ENCODE data around the gene ALK.

Gene ALK

DNA sequence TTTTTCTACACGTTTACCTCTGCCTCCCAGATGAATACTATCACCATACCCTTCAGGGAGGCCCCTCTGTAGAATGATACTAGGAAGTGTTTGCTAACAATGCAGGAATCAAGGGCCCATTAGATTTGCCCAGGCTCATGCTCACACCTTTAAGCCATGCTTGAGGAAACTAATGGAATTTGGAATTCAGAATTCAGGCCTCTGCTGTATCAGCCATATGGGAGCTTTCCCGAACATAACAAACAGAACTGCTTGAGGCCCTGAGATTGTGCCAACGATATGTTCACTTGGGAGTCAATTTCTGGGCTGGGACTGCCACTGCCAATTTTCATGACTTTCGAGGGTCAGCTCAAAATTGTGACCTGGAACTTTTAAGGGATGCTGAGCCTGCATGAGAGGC, 523.7 kb downstream of the ALK start:
- peaks cover 4% of the 10 kb centered on the region for H3K27me3 ChIP-seq (replicated peaks; ENCODE audit: control insufficient read depth, insufficient read depth, low read length)
- no peaks in the 10 kb centered on the region for H3K4me1 ChIP-seq (ENCODE audit: control insufficient read depth, insufficient read depth, low read length)
- no peak overlapping the region for H3K9ac ChIP-seq (ENCODE audit: low read length)
- H3K9me3 ChIP-seq (ENCODE audit: control insufficient read depth, low read length), result no peaks in the 10 kb centered on the region
- H3K36me3 ChIP-seq (ENCODE audit: control insufficient read depth, insufficient read depth, low read length, severe bottlenecking), result no peaks in the 10 kb centered on the region
- no peak for DNase-seq (ENCODE audit: low read depth)
- H3K4me3 ChIP-seq (ENCODE audit: low read length), result no peak overlapping the region

DNA sequence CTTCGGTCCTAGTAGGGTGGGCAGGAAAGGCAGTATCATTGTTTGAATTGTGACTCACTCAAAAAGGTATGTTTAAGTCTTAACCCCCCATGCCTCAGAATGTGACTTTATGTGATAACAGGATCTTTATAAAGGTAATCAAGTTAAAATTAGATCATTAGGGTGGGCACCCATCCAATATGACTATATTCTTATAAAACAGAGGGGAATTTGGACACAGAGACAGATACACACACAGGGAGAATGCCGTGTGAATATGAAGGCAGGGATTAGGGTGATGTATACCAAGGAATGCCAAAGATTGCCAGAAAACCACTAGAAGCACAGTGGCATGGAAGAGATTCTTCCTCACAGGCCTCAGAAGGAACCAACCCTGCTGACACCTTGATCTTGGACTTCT, 524.3 kb downstream of the ALK start:
- H3K4me1 ChIP-seq (ENCODE audit: control insufficient read depth, insufficient read depth, low read length), result no peaks in the 10 kb centered on the region
- H3K27me3 ChIP-seq (replicated peaks; ENCODE audit: control insufficient read depth, insufficient read depth, low read length), result peaks cover 4% of the 10 kb centered on the region
- H3K9ac ChIP-seq (ENCODE audit: low read length), result no peak overlapping the region
- no peaks in the 10 kb centered on the region for H3K9me3 ChIP-seq (ENCODE audit: control insufficient read depth, low read length)
- no peak overlapping the region for H3K4me3 ChIP-seq (ENCODE audit: low read length)
- H3K36me3 ChIP-seq (ENCODE audit: control insufficient read depth, insufficient read depth, low read length, severe bottlenecking), result no peaks in the 10 kb centered on the region
- no peak for DNase-seq (ENCODE audit: low read depth)

DNA sequence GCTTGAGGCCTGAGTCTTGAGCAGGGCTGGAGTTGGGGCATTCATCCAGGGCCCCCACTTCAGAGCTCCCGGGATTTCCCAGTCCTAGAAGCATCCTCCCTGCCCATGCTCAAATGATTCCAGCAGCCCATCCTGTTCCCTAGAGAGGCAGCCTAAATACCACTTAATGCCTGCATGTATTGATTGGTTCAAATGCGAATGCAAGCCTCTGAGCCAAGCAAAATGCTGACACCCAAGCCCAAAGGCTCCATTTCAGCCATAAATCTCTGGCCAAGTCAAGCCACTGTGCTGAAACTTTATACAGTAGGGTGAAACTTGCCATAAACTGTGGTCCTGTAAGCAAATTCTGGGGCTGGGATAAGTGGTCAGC, 526.4 kb downstream of the ALK start:
- H3K9me3 ChIP-seq (ENCODE audit: control insufficient read depth, low read length), result no peaks in the 10 kb centered on the region
- peaks cover 4% of the 10 kb centered on the region for H3K27me3 ChIP-seq (replicated peaks; ENCODE audit: control insufficient read depth, insufficient read depth, low read length)
- no peak for DNase-seq (ENCODE audit: low read depth)
- no peaks in the 10 kb centered on the region for H3K36me3 ChIP-seq (ENCODE audit: control insufficient read depth, insufficient read depth, low read length, severe bottlenecking)
- H3K9ac ChIP-seq (ENCODE audit: low read length), result no peak overlapping the region
- H3K4me1 ChIP-seq (ENCODE audit: control insufficient read depth, insufficient read depth, low read length), result no peaks in the 10 kb centered on the region
- H3K4me3 ChIP-seq (ENCODE audit: low read length), result no peak overlapping the region

DNA sequence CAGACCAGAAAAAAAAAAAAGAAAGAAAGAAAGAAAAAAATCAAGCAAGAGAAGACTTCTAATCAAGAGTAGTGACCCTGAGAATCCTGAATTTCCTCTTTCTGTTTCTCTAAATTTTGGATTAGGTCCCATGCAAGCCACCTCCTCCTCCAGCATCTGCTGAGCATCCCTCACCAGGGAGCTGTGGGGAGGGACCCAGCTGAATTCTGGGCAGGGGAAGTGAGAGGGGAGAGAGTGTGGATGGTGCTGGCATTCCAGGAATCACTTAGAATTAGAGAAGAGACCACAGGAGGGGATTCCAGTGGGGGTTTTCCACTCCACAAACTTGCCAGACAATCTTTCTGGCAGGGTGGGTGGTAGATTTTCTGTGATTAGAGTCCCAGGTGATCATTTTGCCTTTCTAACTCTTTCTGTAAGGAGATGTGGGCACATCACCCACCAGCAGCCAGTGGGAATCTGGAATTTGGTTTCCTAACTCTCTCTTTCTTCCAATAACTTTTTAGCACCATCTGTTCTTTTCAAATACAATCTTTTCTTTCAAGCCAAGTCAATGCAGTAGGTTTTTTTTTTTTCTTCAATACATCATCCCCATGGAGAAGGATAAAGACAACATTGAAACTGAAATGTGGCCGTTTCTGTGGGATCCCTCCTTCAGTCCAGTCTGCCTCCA, 526.9 kb downstream of the ALK start:
- DNase-seq (ENCODE audit: low read depth), result no peak
- no peak overlapping the region for H3K9ac ChIP-seq (ENCODE audit: low read length)
- no peaks in the 10 kb centered on the region for H3K4me1 ChIP-seq (ENCODE audit: control insufficient read depth, insufficient read depth, low read length)
- no peaks in the 10 kb centered on the region for H3K9me3 ChIP-seq (ENCODE audit: control insufficient read depth, low read length)
- peaks cover 4% of the 10 kb centered on the region for H3K27me3 ChIP-seq (replicated peaks; ENCODE audit: control insufficient read depth, insufficient read depth, low read length)
- H3K4me3 ChIP-seq (ENCODE audit: low read length), result no peak overlapping the region
- H3K36me3 ChIP-seq (ENCODE audit: control insufficient read depth, insufficient read depth, low read length, severe bottlenecking), result no peaks in the 10 kb centered on the region

DNA sequence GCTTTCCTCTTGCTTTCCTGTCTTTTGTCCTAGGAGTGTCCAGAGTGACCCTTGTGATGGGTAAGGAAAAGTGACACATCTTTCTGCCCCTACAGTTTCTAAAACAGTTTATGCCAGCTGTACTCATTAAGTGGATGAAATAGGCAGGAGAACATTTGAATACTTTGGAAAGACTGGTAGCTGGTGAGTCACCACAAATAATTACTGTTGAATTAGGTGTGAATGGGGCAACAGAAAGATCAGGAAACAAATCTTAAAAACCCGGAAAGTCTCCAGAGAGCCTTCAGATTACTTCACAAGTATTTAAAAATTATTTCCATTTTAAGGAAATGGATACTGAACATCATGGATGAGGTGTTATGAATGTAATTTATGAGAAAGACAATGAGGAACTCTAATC, 527.7 kb downstream of the ALK start:
- Histone ChIP-seq H3K4me1 (ENCODE audit: control insufficient read depth, insufficient read depth, low read length) (no peaks in the 10 kb centered on the region), H3K27me3 (replicated peaks; ENCODE audit: control insufficient read depth, insufficient read depth, low read length) (peaks cover 4% of the 10 kb centered on the region), H3K4me3 (ENCODE audit: low read length) (no peak overlapping the region), H3K9ac (ENCODE audit: low read length) (no peak overlapping the region), H3K36me3 (ENCODE audit: control insufficient read depth, insufficient read depth, low read length, severe bottlenecking) (no peaks in the 10 kb centered on the region), H3K9me3 (ENCODE audit: control insufficient read depth, low read length) (no peaks in the 10 kb centered on the region)
- DNase-seq (ENCODE audit: low read depth), result no peak

DNA sequence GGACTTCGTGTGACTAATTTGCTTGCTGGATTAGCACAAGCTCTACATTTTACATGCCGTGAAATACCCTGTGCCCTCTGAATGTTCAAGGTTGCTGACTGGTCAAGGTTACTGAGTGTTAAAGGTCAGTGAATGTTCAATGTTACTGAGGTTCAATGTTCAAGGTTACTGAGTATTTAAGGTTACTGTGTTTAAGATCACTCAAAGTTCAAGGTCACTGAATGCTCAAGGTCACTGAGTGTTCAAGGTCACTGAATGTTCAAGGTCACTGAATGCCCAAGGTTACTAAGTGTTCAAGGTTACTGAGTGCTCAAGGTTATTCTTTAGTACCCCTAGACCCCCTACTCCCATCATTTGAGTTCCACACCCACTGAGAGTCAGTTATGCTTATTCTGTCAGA, 528.6 kb downstream of the ALK start:
- no peaks in the 10 kb centered on the region for H3K36me3 ChIP-seq (ENCODE audit: control insufficient read depth, insufficient read depth, low read length, severe bottlenecking)
- H3K9me3 ChIP-seq (ENCODE audit: control insufficient read depth, low read length), result no peaks in the 10 kb centered on the region

DNA sequence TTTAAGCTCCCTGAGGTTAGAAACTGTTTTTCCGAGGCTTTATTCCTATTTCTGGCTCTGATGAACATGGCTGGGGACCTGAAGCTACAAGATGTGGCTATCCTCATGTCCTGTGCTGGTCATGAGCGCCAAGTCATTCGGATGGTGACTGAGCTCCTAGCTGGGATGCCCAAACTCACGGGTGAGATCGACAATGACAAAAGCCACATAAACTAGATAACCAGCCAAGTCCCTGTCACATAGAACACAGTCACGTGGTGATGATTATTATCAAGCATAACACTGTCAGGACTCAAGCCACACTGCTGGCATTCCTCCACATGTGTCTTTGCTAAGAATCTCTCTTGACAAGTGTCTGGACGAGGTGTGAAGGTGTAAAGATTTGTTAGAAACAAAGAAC, 531.2 kb downstream of the ALK start:
- Histone ChIP-seq H3K9me3 (ENCODE audit: control insufficient read depth, low read length) (no peaks in the 10 kb centered on the region), H3K4me3 (ENCODE audit: low read length) (no peak overlapping the region), H3K4me1 (ENCODE audit: control insufficient read depth, insufficient read depth, low read length) (no peaks in the 10 kb centered on the region), H3K9ac (ENCODE audit: low read length) (no peak overlapping the region), H3K36me3 (ENCODE audit: control insufficient read depth, insufficient read depth, low read length, severe bottlenecking) (no peaks in the 10 kb centered on the region), H3K27me3 (replicated peaks; ENCODE audit: control insufficient read depth, insufficient read depth, low read length) (peaks cover 4% of the 10 kb centered on the region)
- DNase-seq (ENCODE audit: low read depth), result no peak

More for the DNA sequence above, 528.6 kb downstream of the ALK start:
- Histone ChIP-seq H3K4me3 (ENCODE audit: low read length) (no peak overlapping the region), H3K27me3 (replicated peaks; ENCODE audit: control insufficient read depth, insufficient read depth, low read length) (peaks cover 4% of the 10 kb centered on the region), H3K9ac (ENCODE audit: low read length) (no peak overlapping the region), H3K4me1 (ENCODE audit: control insufficient read depth, insufficient read depth, low read length) (no peaks in the 10 kb centered on the region)
- no peak for DNase-seq (ENCODE audit: low read depth)

DNA sequence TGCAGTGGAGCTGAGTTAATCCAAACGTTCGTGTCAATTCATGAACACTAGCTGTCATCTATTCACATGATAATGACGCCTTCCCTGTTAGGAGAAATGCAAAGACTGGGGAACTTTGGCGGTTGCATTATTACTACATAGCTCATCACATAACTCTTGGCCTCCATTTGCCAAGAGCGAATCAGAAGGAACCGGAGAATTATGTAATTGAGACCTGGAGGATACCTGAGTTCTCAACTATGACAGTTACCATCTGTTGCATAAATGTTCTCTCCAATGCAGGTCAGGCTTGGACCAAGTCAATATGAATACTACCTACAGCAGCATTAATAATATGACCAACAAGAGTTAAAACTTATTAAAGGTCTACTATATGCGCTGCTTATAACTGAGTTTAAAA, 531.7 kb downstream of the ALK start:
- Histone ChIP-seq H3K36me3 (ENCODE audit: control insufficient read depth, insufficient read depth, low read length, severe bottlenecking) (no peaks in the 10 kb centered on the region), H3K4me3 (ENCODE audit: low read length) (no peak overlapping the region), H3K27me3 (replicated peaks; ENCODE audit: control insufficient read depth, insufficient read depth, low read length) (peaks cover 4% of the 10 kb centered on the region), H3K9me3 (ENCODE audit: control insufficient read depth, low read length) (no peaks in the 10 kb centered on the region), H3K9ac (ENCODE audit: low read length) (no peak overlapping the region), H3K4me1 (ENCODE audit: control insufficient read depth, insufficient read depth, low read length) (no peaks in the 10 kb centered on the region)
- no peak for DNase-seq (ENCODE audit: low read depth)

DNA sequence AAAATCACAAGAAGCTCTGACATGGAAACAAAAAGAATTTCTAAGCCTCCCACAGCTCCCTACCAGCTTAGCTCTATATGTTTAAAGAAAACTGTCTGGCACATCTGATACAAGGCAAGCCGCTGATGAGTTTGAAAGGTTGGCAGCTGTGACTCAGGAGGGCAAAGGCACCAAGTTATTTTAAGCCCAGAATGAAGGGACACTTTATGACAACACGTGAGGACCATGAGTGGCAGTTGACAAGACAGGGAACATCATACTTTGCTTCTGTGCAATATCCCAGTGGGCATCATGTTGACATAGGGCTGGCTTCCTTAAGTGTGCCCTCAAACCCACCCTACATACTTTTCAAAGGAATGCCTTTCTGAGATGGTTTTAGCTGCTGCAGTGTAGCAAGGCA, 533.3 kb downstream of the ALK start:
- no peak for DNase-seq (ENCODE audit: low read depth)
- no peaks in the 10 kb centered on the region for H3K9me3 ChIP-seq (ENCODE audit: control insufficient read depth, low read length)
- H3K36me3 ChIP-seq (ENCODE audit: control insufficient read depth, insufficient read depth, low read length, severe bottlenecking), result no peaks in the 10 kb centered on the region
- no peak overlapping the region for H3K9ac ChIP-seq (ENCODE audit: low read length)
- peaks cover 4% of the 10 kb centered on the region for H3K27me3 ChIP-seq (replicated peaks; ENCODE audit: control insufficient read depth, insufficient read depth, low read length)
- H3K4me1 ChIP-seq (ENCODE audit: control insufficient read depth, insufficient read depth, low read length), result no peaks in the 10 kb centered on the region
- no peak overlapping the region for H3K4me3 ChIP-seq (ENCODE audit: low read length)

DNA sequence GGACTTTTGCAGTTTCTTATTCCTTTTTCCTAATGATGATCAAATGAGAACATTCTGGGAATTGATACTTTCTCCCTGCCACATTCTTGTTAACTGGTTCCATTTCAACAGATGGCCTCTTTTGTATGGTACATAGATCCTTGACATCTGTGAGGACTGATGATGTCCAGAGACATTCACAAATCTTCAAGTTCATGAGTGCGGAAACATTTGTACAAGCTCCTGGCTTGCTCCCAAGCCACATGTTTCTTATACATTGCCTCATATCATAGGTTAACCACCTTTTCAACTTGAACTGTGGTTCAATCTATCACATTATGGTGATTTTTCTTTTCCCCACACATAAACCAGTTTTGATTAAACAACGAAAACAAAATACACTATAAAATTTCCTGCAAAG, 538.9 kb downstream of the ALK start:
- DNase-seq (ENCODE audit: low read depth), result peak; percentile 19

DNA sequence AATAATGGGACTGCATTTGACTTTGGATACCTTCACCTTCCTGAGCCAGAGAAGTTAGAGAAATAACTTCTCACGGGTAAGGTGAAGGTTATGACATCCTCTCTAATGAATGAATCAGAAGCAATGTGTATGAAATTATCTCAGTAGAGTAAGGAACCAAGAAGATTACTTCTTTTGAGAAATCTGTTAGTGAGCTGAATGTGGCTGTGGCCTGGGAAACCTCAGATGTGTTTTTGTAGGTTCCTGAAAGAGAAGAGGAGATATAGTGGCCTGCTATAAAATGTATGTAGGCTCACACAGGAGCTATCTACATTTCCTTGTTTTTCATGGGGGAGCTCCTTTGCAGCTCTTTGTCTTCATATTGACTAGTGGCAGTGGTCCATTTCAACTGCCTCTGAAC, 543.6 kb downstream of the ALK start:
- no peak for DNase-seq (ENCODE audit: low read depth)
- Histone ChIP-seq H3K4me1 (ENCODE audit: control insufficient read depth, insufficient read depth, low read length) (peaks cover 5% of the 10 kb centered on the region), H3K27me3 (replicated peaks; ENCODE audit: control insufficient read depth, insufficient read depth, low read length) (no peaks in the 10 kb centered on the region)

More for the DNA sequence above, 538.9 kb downstream of the ALK start:
- Histone ChIP-seq H3K4me3 (ENCODE audit: low read length) (no peak overlapping the region), H3K9me3 (ENCODE audit: control insufficient read depth, low read length) (no peaks in the 10 kb centered on the region), H3K9ac (ENCODE audit: low read length) (no peak overlapping the region), H3K27me3 (replicated peaks; ENCODE audit: control insufficient read depth, insufficient read depth, low read length) (peaks cover 4% of the 10 kb centered on the region), H3K36me3 (ENCODE audit: control insufficient read depth, insufficient read depth, low read length, severe bottlenecking) (no peaks in the 10 kb centered on the region), H3K4me1 (ENCODE audit: control insufficient read depth, insufficient read depth, low read length) (peaks cover 5% of the 10 kb centered on the region)

DNA sequence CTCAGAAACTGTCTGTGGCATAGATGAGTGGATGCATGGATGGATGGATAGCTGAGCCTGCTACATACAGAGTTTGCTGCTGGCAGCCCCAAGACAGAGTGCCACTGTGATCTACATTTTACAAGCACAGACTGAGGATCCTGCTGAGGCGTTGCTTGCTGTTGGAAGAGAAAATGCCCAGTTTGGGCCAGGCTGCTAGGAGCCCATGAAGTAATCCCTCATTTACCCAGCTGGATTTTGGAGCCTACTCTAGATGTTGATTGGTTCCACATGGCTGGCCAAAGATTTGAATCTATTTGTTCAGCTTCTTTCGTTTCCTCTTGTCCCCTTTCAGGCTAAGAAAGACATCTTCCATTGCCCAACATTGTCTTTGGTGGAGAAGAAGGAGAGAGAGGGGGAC, 544.8 kb downstream of the ALK start:
- no peaks in the 10 kb centered on the region for H3K9me3 ChIP-seq (ENCODE audit: control insufficient read depth, low read length)
- H3K4me3 ChIP-seq (ENCODE audit: low read length), result no peak overlapping the region
- no peaks in the 10 kb centered on the region for H3K36me3 ChIP-seq (ENCODE audit: control insufficient read depth, insufficient read depth, low read length, severe bottlenecking)
- H3K9ac ChIP-seq (ENCODE audit: low read length), result no peak overlapping the region
- H3K4me1 ChIP-seq (ENCODE audit: control insufficient read depth, insufficient read depth, low read length), result peaks cover 5% of the 10 kb centered on the region
- DNase-seq (ENCODE audit: low read depth), result peak; percentile 17
- no peaks in the 10 kb centered on the region for H3K27me3 ChIP-seq (replicated peaks; ENCODE audit: control insufficient read depth, insufficient read depth, low read length)

More for the DNA sequence above, 543.6 kb downstream of the ALK start:
- no peak overlapping the region for H3K4me3 ChIP-seq (ENCODE audit: low read length)
- no peaks in the 10 kb centered on the region for H3K9me3 ChIP-seq (ENCODE audit: control insufficient read depth, low read length)
- no peak overlapping the region for H3K9ac ChIP-seq (ENCODE audit: low read length)
- H3K36me3 ChIP-seq (ENCODE audit: control insufficient read depth, insufficient read depth, low read length, severe bottlenecking), result no peaks in the 10 kb centered on the region

Measured in adipocyte (in vitro differentiated cells).